ENCODE data around the gene SP1.

The SP1 gene

DNA sequence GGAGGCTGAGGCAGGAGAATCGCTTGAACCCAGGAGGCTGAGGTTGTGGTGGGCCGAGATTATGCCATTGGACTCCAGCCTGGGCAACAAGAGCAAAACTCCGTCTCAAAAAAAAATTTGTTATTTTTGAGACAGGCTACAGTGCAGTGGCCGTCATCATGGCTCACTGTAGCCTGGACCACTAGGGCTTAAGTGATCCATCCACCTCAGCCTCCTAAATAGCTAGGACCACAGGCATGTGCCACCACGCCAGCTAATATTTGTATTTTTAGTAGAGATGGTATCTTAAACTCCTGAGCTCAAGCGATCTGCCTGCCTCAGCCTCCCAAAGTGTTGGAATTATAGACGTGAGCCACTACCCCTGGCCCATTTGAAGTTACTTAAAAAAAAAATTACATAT is 71.0 kb downstream of the SP1 start:
- no peak for DNase-seq (ENCODE audit: low read depth in 2 of 2)

DNA sequence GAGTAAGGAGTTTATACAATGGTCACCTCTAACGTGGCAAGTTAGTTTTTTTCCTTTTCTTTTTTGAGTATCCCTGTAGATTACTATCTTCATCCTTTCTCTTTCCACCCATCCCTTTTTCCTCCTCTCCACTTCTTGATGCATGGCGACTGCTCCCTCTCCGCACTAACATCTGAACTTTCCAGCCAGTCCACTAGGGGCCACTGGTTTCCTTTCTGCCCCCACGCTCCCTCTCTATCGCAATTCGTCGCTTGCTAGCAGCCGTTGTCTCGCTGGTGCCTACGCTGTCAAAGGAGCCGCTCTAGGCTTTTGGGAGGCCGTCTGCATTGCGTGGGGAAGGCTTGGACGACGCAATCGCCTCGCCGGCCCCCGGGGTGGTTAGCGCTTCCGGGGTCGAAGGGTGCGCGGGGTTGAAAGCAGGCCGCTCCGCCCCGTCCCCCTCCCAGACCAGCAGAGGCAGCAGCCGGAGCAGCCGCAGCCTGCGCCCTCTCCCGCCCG is 71.7 kb downstream of the SP1 start, which contains the start of gene PCBP2:
Gene PCBP2 (plus strand): TSS at position 442 of the 498 bp plus-strand sequence. CDS start 2,699 bp downstream, outside the sequence.
- DNase-seq (ENCODE audit: low read depth in 2 of 2), result peak; percentile 91 to 95

DNA sequence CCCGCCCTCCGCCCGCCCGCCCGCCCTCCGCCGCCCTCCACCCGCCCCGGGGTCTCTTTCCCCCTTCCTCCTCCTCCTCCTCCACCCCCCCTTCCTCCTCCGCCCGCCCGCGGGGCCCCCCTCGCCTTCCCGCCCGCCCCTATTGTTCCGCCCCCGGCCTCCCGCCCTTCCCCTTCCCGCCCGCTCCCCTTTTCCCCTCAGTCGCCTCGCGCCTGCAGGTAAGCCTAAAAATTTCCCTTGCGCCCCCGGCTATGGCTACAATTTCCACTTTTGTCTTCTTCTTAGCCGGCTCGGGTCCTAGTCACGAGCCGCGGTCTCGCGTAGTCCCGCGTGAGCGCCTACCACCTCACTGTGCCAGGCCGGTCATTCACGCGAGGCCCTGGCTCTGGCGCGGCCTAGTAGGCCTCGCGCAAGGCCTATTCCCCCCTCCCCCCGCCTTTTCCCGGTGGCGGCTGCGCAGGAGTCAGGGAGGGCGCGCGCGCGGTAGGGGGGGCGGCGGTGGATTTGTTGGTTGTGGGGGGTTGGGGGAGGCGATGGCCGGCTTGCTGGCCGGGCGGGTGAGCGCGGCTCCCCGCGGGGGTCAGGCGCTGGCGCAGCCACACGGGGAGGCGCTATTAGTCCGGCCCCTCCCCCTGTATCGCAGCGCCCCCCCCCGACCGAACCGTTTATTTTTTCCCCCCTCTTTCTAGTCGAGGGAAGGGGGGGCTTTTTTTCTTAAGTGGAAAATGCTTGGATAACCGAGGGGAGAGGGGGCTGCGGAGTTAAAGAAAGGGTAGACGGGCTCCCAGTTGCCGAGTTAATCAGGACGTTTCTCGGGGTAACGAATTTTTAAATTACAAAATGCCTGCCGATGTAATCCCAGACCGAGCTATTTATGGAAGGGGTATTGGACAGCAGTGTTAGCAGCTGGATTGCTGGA is 72.4 kb downstream of the SP1 start:
- DNase-seq (ENCODE audit: low read depth in 2 of 2), result peak; percentile 61 to 67

DNA sequence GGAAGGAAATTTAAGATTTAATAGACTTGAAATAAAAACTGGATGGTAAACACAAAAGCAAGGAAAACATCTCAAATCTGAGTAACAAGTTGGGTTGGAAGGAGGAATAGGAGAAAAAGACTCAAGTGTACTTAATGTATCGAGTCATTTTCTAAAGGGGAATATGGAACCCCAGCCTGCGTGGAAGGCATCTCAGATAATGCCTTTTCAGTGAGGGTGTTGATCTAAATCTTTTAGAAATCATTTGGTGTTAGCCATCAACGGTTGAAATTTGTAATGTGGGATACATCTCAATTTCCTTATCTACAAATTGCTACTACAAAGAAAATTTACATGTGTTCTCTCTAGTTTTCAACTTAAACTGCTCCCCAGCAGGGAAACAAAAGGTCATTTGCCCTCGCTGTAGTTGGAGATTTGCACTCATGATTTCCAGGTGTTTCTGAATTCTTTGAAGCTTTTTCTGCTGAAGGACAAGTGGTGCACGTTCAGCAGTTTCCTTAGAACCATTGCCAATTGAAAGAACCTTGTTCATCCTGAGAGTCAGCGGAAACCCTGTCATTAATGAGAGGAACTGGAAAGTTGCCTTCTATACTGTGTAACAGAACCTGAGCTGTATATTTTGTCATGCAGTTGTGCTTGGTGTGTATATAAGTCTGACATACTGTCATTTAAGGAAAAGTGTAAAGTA is 74.1 kb downstream of the SP1 start:
- DNase-seq (ENCODE audit: low read depth in 2 of 2), result no peak

DNA sequence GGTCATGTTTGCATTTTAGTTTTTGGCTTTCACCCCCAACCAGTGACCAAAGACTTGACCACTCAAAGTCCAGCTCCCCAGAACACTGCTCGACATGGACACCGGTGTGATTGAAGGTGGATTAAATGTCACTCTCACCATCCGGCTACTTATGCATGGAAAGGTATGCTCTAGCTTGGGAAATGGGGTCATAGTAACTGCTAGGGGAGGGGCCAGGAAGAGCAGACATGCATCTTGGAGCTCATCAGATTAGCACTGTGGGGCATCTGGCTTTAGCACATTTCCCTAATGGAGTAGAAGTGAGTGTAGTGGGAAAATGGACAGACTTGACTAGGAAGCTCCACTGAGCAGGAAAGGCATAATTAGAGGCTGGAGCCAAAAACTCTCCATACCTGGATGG is 74.7 kb downstream of the SP1 start:
- DNase-seq (ENCODE audit: low read depth in 2 of 2), result no peak

DNA sequence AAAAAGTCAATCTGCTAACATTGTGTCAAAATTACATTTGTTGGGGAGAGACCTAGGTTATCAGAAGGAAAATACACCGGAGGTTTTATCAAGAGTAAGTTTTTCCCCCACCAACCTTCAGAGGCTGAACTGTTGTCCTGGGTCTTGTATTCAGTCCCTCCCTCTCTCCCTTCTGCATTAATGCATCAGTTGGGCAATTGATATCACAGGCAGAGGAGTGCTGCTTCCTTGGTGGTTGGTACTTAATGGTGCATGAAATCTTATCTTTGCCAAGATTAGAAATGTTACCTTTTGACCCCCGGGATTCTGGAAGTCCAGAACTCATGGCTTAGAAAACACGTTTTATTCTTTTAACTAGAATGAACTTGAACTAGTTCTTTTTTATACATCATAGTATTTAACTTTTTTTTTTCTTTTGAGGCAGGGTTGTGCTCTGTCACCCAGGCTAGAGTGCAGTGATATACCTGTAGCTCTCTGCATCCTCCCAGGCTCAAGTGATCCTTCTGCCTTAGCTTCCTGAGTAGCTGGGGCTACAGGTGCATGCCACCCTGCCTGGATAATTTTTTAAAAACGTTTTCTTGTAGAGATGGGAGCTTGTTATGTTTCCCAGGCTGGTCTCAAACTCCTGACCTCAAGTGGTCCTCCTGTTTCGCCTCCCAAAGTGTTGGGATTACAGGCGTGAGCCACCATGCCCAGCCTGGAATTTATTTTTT is 76.8 kb downstream of the SP1 start:
- no peak for DNase-seq (ENCODE audit: low read depth in 2 of 2)

DNA sequence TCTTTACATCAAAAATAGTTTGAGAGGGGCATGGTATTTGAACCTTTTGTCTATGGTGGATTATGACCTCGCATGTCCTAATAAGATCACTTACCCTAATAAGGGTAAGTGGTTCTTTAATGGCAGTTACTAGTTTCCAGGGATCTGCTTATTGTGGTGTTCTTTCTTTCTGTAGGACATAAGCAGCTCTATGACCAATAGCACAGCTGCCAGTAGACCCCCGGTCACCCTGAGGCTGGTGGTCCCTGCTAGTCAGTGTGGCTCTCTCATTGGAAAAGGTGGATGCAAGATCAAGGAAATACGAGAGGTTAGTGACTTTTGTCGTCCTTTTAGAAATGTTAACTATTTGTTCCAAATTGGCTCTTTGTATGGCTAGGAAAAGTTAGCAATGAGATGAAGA is 79.1 kb downstream of the SP1 start:
- no peak for DNase-seq (ENCODE audit: low read depth in 2 of 2)

DNA sequence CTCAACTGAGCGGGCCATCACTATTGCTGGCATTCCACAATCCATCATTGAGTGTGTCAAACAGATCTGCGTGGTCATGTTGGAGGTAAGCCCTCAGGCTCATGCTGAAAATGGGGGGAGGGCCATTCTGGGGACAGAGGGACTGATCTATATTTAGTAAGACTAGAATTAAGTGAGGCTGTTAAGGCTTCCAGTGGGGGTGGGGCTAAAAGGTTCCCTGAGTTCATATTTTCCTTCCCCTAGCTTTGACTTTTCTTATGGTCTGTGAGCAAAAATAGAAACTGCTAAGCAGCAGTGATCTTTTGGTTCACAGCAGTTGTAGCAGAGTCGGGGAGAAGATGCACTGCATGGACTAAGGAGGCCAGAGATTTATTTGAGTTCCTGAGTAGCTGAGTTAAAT is 81.1 kb downstream of the SP1 start:
- no peak for DNase-seq (ENCODE audit: low read depth in 2 of 2)

DNA sequence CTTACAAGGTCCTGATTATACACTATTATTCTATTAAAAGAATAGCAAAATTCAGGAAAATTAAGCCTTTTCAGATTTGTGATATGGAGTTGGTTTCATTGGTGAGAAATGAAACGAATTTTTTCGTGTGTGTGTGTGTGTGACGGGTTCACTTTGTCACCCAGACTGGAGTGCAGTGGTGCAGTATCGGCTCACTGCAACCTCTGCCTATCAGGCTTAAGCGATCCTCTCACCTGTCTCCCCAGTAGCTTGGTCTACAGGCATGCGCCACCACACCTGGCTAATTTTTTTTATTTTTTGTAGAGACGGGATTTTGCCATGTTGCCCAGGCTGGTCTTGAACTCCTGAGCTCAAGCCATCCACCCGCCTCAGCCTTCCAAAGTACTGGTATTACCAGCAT is 81.6 kb downstream of the SP1 start:
- no peak for DNase-seq (ENCODE audit: low read depth in 2 of 2)

DNA sequence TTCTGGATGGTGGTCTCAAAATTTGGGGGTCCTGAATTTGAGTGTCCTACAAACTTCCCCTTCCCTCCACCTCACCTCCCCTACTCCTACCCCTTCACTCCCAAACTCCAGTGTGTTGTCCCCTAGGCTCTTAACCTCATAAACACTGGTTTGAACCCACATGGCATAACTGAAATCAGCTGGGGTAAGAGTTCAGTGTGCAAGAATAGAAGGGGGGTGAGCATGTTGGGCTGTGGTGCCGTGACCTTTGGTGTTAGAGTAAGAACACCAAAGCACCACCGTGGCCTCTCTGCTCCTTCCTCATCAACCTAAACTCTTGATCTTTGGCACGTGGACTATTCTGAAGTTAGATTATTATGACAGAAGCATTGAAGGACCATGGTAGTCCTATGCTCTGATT is 83.0 kb downstream of the SP1 start:
- DNase-seq (ENCODE audit: low read depth in 2 of 2), result no peak

DNA sequence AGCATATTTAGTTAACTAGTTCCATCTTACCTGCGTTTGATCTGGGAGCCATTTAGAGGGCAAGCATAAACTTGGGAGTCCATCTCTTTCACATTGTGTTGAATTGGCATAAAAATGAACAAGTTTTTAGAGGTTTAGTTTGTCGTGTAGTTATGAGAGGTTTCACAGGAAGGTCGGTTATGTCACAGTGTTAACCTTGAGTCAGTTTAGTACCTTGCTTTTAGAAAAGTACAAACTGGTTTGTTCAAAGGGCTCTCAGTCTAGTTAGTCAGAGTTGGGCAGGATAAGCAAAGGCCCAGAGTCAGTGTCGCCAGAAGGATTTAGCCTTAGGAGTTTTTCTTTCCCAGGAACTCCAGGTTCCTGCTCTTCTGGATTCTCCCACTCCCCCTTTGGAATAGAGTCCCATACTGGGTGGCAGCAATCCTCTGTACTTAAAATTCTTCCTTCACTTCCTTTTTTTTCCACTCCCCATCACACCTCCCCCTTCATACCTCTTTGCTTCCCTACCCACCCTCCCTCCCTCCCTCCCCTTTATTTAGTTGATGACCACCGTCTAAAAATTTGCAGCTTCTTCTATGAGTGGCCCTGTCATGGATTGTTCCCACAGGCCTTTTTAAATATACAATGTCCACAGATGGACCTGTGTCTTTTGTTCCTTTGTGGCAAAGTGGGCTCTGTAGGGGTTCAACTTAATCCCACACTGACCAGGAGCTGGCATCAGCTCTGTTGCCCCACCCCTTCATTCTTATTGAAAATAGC is 84.0 kb downstream of the SP1 start:
- no peak for DNase-seq (ENCODE audit: low read depth in 2 of 2)

DNA sequence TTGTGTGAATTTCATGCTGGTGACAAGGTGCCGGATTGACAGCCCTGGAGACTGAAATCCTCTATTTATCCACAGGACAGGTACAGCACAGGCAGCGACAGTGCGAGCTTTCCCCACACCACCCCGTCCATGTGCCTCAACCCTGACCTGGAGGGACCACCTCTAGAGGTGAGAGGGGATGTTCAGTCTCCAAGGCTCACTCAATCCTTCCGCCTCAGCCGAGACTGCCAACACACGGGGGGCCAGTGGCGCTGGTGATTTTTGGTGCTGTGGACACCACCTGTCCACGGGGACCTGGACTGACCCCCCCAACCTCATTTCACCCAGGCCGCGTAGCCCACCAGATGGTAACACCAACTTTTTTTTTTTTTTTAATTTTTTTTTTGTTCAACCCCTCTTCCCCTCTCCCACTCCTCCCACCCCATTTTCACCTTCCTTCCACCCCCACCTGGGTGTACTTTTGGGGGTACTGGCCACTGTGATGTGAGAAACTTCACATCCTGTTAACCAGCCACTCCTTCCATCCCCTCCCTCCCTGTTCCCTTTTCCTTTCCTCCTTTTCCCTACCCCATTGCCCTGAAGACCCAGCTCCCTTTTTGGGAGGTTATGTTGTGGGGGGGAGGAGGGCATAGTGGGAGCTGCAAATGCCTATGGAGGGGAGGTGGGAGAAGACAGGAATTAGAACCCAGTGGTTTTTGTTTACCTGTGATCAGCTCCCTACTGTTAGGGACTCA is 84.9 kb downstream of the SP1 start:
- DNase-seq (ENCODE audit: low read depth in 2 of 2), result no peak

DNA sequence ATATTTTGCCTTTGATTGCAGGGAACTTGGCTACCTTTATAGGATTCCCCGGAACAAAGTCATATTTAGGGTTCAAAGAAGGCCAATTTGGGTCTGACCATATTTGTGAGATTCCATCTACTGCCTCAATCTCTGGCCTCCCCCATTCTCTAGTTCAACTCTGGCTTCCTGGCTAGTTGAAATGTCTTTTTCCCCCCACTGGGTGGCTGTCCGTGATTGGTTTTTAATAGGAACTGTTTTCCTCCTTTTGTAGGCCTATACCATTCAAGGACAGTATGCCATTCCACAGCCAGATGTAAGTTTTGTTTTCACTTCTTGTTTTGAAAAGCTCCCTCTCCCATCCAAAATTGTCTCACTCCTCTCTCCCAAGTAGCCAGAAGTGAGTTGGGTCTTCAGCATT is 85.7 kb downstream of the SP1 start:
- DNase-seq (ENCODE audit: low read depth in 2 of 2), result no peak

Data from stimulated activated CD8-positive, alpha-beta memory T cell treated with anti-CD3 and anti-CD28 coated beads, Interleukin-7, amount 100 ng/mL, for 1 hour (primary cell).